Eye (tissue), 1 donor: Measurements from ENCODE around the gene TMEM170A.
A peak's percentile ranks its signal among the peaks of the same experiment; 100 is the strongest.
"Not testable (repeated sequence)": the region's sequence is repeated elsewhere in the genome, so short reads cannot be mapped to it uniquely, and the experiment has no call there.

Experiments
- DNase-seq: peaks from one replicate; pipeline ENCODE4 v3.0.0-alpha.2; 2015

TMEM170A gene

GRCh38 chr16:75479421-75479990 is 15.0 kb upstream of the TMEM170A start:
- no peak for DNase-seq

- DNase-seq, result no peak
These were observed 14.2 kb upstream of the TMEM170A start for GRCh38 chr16:75478480-75479345.

GRCh38 chr16:75477680-75478473 is 13.4 kb upstream of the TMEM170A start:
- no peak for DNase-seq

GRCh38 chr16:75476817-75477216 is 12.3 kb upstream of the TMEM170A start:
- no peak for DNase-seq

- DNase-seq, result no peak
These were observed 10.9 kb upstream of the TMEM170A start for GRCh38 chr16:75475420-75475847.

- DNase-seq, result no peak
These were observed 8.7 kb upstream of the TMEM170A start for GRCh38 chr16:75472908-75473877.

GRCh38 chr16:75471723-75472633 is 7.5 kb upstream of the TMEM170A start:
- DNase-seq, result peak; percentile 83

- DNase-seq, result no peak
These were observed 2.3 kb upstream of the TMEM170A start for GRCh38 chr16:75466760-75467159.

- DNase-seq, result peak; percentile 85
These were observed 934 bp downstream of the TMEM170A start for GRCh38 chr16:75463389-75464121.

- DNase-seq, result no peak
These were observed 1.7 kb downstream of the TMEM170A start for GRCh38 chr16:75462806-75463205.

GRCh38 chr16:75461575-75461974 is 2.9 kb downstream of the TMEM170A start:
- no peak for DNase-seq

- peak; percentile 65 for DNase-seq
These were observed 4.0 kb downstream of the TMEM170A start for GRCh38 chr16:75460446-75460845.

- DNase-seq, result no peak
These were observed 4.8 kb downstream of the TMEM170A start for GRCh38 chr16:75459691-75460090.

- DNase-seq, result no peak
These were observed 6.0 kb downstream of the TMEM170A start for GRCh38 chr16:75458439-75458838.

- no peak for DNase-seq
These were observed 6.5 kb downstream of the TMEM170A start for GRCh38 chr16:75458029-75458428.

- DNase-seq, result no peak
These were observed 6.9 kb downstream of the TMEM170A start for GRCh38 chr16:75457485-75458021.

- DNase-seq, result no peak
These were observed 7.5 kb downstream of the TMEM170A start for GRCh38 chr16:75456971-75457370.

- DNase-seq, result not testable (repeated sequence)
These were observed 8.0 kb downstream of the TMEM170A start for GRCh38 chr16:75456486-75456885.

- DNase-seq, result peak; percentile 54
These were observed 8.8 kb downstream of the TMEM170A start for GRCh38 chr16:75455677-75456076.
